Measurements from ENCODE around the gene SPIRE2.
"Not testable (repeated sequence)": the region's sequence is repeated elsewhere in the genome, so short reads cannot be mapped to it uniquely, and the experiment has no call there.

The SPIRE2 gene

DNA sequence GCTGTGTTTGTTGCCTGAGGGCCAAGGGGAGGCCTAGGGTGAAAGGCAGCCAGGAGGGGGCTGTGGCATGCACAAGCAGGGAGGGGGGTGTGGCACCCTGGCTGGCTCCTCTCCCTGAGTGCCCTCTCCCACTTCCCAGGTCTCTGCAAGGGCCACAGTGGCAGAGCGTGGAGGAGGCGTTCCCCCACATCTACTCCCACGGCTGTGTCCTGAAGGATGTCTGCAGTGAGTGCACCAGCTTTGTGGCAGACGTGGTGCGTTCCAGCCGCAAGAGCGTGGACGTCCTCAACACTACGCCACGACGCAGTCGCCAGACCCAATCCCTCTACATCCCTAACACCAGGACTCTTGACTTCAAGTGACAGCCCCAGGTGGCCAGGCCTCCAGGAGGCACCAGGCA, 41.6 kb downstream of the SPIRE2 start:
- H3K27me3 ChIP-seq (ENCODE audit: control insufficient read depth, insufficient read depth, low read length): no peaks in the 10 kb centered on the region
- no peak overlapping the region for H3K27ac ChIP-seq (ENCODE audit: low read length)
- H3K9me3 ChIP-seq (ENCODE audit: control insufficient read depth, insufficient read depth, low read length): no peaks in the 10 kb centered on the region; the same call in 1 of the 2 replicates
- no peaks in the 10 kb centered on the region for H3K4me1 ChIP-seq (ENCODE audit: control insufficient read depth, insufficient read depth, low read length)
- H3K4me3 ChIP-seq (ENCODE audit: low read length): no peak overlapping the region
- no peaks in the 10 kb centered on the region for H3K36me3 ChIP-seq (ENCODE audit: control insufficient read depth, insufficient read depth, low read length)
- DNase-seq (ENCODE audit: low read depth, low spot score): no peak
- WGBS (ENCODE audit: insufficient coverage, insufficient read length): no CpG with 5 or more reads among the region's 12 CpGs

DNA sequence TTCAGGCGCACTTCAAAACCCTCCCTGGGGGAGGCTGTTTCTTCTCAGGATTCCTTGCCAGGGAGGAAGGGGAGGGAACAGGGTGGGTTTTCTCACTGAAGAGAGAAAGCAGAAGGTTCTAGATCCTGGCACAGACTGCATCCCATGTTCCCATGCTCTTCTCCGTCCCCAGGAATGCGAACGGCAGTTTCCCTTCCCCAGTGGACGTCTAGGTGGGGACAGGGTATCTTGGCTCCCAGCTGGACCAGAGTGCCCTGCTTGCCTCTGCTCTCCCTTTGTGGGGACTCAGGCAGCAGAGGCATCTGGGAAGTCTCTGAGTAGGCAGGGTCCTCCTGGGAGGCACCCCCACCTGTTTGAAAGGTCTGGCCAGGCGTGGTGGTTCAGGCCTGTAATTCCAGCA, 42.2 kb downstream of the SPIRE2 start:
- no peak overlapping the region for H3K4me3 ChIP-seq (ENCODE audit: low read length)

DNA sequence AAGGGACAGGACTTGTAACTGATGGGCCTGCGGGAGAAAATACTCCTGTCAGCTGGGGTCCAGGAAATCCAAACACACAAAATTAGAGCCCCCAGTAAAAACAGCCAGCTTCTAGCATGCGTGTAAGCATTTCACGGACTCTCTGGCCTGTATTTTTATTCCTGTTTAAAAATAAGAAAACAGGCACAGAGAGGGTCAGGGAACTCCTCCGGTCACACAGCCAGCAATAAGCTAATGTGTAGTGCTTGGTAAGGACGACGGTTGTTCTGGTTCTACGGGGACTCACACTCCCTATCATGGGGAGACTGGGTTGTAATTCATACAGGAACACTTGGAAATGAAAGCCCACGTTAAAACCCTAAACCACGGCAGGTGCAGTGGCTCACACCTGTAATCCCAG, 43.6 kb downstream of the SPIRE2 start:
- Histone ChIP-seq H3K27me3 (ENCODE audit: control insufficient read depth, insufficient read depth, low read length) (no peaks in the 10 kb centered on the region), H3K4me1 (ENCODE audit: control insufficient read depth, insufficient read depth, low read length) (no peaks in the 10 kb centered on the region), H3K4me3 (ENCODE audit: low read length) (no peak overlapping the region), H3K9me3 (ENCODE audit: control insufficient read depth, insufficient read depth, low read length) (no peaks in the 10 kb centered on the region; the same call in 1 of the 2 replicates), H3K36me3 (ENCODE audit: control insufficient read depth, insufficient read depth, low read length) (no peaks in the 10 kb centered on the region), H3K27ac (ENCODE audit: low read length) (no peak overlapping the region)
- DNase-seq (ENCODE audit: low read depth, low spot score): no peak
- no CpG with 5 or more reads among the region's 9 CpGs for WGBS (ENCODE audit: insufficient coverage, insufficient read length)

More for the DNA sequence above, 42.2 kb downstream of the SPIRE2 start:
- Histone ChIP-seq H3K4me1 (ENCODE audit: control insufficient read depth, insufficient read depth, low read length) (no peaks in the 10 kb centered on the region), H3K36me3 (ENCODE audit: control insufficient read depth, insufficient read depth, low read length) (no peaks in the 10 kb centered on the region), H3K27ac (ENCODE audit: low read length) (no peak overlapping the region), H3K27me3 (ENCODE audit: control insufficient read depth, insufficient read depth, low read length) (no peaks in the 10 kb centered on the region), H3K9me3 (ENCODE audit: control insufficient read depth, insufficient read depth, low read length) (no peaks in the 10 kb centered on the region; the same call in 1 of the 2 replicates)
- DNase-seq (ENCODE audit: low read depth, low spot score): no peak
- WGBS (ENCODE audit: insufficient coverage, insufficient read length): no CpG with 5 or more reads among the region's 6 CpGs

DNA sequence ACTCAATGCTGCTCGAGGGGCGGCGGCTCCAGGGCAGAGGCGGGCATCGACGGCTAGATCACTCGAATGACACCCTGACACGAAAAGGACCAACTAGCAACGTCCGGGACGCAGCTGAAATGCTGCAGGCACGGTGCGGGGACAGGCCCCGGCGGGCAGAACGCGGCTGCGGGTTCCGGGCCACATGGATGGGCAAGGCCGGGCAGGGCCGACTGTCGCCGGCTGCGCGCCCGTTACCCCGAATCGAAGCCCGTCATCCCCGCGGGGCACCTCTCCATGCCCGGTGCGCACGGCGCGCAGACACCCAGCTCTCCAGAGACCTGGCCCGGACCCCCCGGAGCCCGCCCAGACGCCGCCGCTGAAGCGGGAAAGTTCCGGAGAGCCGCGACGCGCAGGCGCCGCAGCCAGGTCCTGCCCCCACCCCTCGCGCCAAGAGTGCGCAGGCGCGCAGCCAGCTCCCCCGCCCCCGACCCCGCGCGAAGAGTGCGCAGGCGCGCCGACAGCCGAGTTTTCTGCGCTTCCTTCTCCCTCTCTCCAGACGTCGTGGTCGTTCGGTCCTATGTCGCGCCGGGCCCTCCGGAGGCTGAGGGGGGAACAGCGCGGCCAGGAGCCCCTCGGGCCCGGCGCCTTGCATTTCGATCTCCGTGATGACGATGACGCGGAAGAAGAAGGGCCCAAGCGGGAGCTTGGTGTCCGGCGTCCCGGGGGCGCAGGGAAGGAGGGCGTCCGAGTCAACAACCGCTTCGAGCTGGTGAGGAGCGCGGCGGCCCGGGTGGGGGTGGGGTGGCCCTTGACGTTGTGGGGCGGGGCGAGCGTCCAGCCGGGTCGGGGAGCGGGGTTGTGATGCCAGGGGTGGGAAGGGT, 45.1 kb downstream of the SPIRE2 start, which contains the start of gene TCF25:
Gene TCF25 (plus strand): TSS at position 484 of the 863 bp plus-strand sequence. CDS start 76 bp downstream, at position 560.
- H3K9me3 ChIP-seq (ENCODE audit: control insufficient read depth, insufficient read depth, low read length): no peaks in the 10 kb centered on the region
- H3K4me1 ChIP-seq (ENCODE audit: control insufficient read depth, insufficient read depth, low read length): no peaks in the 10 kb centered on the region
- DNase-seq (ENCODE audit: low read depth, low spot score): peak; percentile 50
- peak within 1 kb of the TSS; percentile 67 for H3K4me3 ChIP-seq (ENCODE audit: low read length)
- H3K36me3 ChIP-seq (ENCODE audit: control insufficient read depth, insufficient read depth, low read length): no peaks in the 10 kb centered on the region
- no peaks in the 10 kb centered on the region for H3K27me3 ChIP-seq (ENCODE audit: control insufficient read depth, insufficient read depth, low read length)
- WGBS (ENCODE audit: insufficient coverage, insufficient read length): no CpG with 5 or more reads among the region's 104 CpGs
- no peak within 1 kb of the TSS for H3K27ac ChIP-seq (ENCODE audit: low read length)

DNA sequence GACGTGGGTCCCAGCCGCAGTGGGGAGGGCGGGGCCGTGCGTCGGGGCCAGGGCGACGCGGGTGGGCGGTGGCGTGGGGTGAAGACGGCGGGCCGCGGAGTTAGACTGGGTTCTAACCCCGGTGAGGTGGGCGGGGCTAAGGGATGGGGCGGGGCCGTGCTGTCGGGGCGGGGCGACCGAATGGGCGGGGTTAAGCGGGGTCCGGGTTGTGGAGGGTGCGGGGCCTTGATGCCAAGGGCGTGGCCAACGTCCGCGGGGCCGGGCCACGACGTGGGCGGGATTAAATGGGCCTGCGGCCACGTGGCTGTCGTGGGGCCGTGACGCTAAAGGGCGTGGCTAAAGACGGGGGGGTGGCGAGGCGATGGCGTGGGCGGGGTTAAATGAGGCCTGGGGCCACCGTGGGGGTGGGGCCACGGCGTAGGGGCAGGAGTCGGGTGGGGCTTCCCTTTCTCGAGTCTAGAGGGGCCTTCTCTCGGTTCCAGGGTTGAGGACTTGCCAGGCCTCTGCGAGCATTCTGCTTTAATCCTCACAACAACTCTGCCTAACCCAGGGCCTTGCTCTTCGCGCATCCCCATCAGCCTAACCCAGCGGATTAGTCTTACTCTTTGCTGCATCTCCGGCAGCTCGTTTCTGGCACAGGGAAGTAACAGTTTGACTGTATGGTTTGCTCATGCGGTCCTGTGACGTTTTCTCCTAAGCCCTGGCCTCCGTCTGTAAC, 45.9 kb downstream of the SPIRE2 start:
- peak; percentile 67 for DNase-seq (ENCODE audit: low read depth, low spot score)
- Histone ChIP-seq H3K4me3 (ENCODE audit: low read length) (peak overlapping the region; percentile 67), H3K4me1 (ENCODE audit: control insufficient read depth, insufficient read depth, low read length) (no peaks in the 10 kb centered on the region), H3K36me3 (ENCODE audit: control insufficient read depth, insufficient read depth, low read length) (peaks cover 4% of the 10 kb centered on the region; the same call in 1 of the 2 replicates), H3K9me3 (ENCODE audit: control insufficient read depth, insufficient read depth, low read length) (no peaks in the 10 kb centered on the region), H3K27me3 (ENCODE audit: control insufficient read depth, insufficient read depth, low read length) (no peaks in the 10 kb centered on the region), H3K27ac (ENCODE audit: low read length) (no peak overlapping the region)
- no CpG with 5 or more reads among the region's 61 CpGs for WGBS (ENCODE audit: insufficient coverage, insufficient read length)

DNA sequence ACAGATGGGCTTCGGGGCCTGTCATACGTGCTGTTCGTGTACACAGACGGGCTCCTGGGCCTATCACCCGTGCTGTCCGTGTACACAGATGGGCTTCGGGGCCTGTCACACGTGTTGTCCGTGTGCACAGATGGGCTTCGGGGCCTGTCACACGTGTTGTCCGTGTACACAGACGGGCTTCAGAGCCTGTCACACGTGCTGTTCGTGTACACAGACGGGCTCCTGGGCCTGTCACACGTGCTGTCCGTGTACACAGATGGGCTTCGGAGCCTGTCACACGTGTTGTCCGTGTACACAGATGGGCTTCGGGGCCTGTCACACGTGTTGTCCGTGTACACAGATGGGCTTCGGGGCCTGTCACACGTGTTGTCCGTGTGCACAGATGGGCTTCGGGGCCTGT, 50.8 kb downstream of the SPIRE2 start:
- H3K27me3 ChIP-seq (ENCODE audit: control insufficient read depth, insufficient read depth, low read length); H3K9me3 ChIP-seq (ENCODE audit: control insufficient read depth, insufficient read depth, low read length); H3K4me1 ChIP-seq (ENCODE audit: control insufficient read depth, insufficient read depth, low read length); DNase-seq (ENCODE audit: low read depth, low spot score); H3K27ac ChIP-seq (ENCODE audit: low read length); H3K4me3 ChIP-seq (ENCODE audit: low read length): not testable (repeated sequence)
- peaks cover 18% of the 10 kb centered on the region for H3K36me3 ChIP-seq (ENCODE audit: control insufficient read depth, insufficient read depth, low read length)
- WGBS (ENCODE audit: insufficient coverage, insufficient read length): no CpG with 5 or more reads among the region's 28 CpGs

DNA sequence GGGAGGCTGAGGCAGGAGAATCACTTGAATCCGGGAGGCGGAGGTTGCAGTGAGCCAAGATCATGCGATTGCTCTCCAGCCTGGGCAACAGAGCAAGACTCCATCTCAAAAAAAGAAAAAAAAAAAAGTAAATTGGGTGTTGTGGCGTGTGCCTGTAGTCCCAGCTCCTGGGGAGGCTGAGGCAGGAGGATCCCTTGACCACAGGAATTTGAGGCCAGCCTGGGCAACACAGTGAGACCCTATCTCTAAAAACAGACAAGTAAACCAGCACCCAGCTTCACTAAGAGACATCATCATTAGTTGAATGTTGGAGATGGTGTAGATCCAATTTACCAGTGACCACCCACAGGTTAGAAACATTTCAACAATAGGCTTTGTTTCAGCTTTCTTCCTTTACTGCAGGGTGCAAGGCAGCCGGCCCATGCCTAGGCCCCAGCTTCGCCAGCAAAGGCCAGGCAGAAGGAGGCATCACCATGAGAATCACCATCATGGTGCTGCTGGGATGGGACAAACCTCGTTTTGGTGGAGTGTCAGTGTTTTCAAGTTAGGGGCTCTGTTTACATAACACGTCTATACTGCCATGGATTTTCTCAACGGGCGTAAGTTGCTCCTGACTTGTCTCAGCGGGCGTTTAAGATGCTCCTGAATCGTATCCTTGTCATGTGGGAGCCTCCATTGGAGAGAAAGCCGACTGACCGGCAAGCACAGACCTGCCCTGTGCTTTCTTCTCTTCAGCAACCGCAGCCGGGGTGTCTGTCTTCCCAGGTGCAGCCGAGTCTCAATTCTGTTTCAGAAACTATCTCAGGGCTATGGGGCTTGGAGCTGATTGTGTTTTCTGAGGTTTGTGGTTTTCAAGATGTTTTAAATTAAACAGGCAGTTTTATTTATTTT, 52.4 kb downstream of the SPIRE2 start:
- Histone ChIP-seq H3K4me1 (ENCODE audit: control insufficient read depth, insufficient read depth, low read length) (no peaks in the 10 kb centered on the region), H3K4me3 (ENCODE audit: low read length) (no peak overlapping the region), H3K36me3 (ENCODE audit: control insufficient read depth, insufficient read depth, low read length) (peaks cover 20% of the 10 kb centered on the region), H3K27ac (ENCODE audit: low read length) (no peak overlapping the region), H3K27me3 (ENCODE audit: control insufficient read depth, insufficient read depth, low read length) (no peaks in the 10 kb centered on the region), H3K9me3 (ENCODE audit: control insufficient read depth, insufficient read depth, low read length) (no peaks in the 10 kb centered on the region)
- no peak for DNase-seq (ENCODE audit: low read depth, low spot score)
- no CpG with 5 or more reads among the region's 18 CpGs for WGBS (ENCODE audit: insufficient coverage, insufficient read length)

DNA sequence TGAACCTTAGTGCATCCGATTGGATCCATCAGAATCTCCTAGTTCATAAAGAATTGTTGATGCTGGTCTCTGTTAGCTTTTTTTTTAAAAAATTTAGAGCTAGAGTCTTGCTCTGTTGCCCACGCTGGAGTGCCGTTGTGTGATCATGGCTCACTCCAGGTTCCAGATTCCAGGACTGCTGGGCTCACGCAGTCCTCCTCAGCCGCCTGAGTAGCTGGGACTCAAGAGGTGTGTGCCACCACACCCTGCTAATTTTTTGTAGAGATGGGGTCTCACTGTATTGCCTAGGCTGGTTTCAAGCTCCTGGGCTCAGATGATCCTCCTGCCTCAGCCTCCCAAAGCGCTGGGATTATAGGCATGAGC, 53.1 kb downstream of the SPIRE2 start:
- H3K27me3 ChIP-seq (ENCODE audit: control insufficient read depth, insufficient read depth, low read length): no peaks in the 10 kb centered on the region
- WGBS (ENCODE audit: insufficient coverage, insufficient read length): no CpG with 5 or more reads among the region's 6 CpGs
- H3K4me1 ChIP-seq (ENCODE audit: control insufficient read depth, insufficient read depth, low read length): no peaks in the 10 kb centered on the region
- peaks cover 20% of the 10 kb centered on the region for H3K36me3 ChIP-seq (ENCODE audit: control insufficient read depth, insufficient read depth, low read length)
- no peaks in the 10 kb centered on the region for H3K9me3 ChIP-seq (ENCODE audit: control insufficient read depth, insufficient read depth, low read length)
- H3K27ac ChIP-seq (ENCODE audit: low read length): no peak overlapping the region
- H3K4me3 ChIP-seq (ENCODE audit: low read length): no peak overlapping the region
- no peak for DNase-seq (ENCODE audit: low read depth, low spot score)

DNA sequence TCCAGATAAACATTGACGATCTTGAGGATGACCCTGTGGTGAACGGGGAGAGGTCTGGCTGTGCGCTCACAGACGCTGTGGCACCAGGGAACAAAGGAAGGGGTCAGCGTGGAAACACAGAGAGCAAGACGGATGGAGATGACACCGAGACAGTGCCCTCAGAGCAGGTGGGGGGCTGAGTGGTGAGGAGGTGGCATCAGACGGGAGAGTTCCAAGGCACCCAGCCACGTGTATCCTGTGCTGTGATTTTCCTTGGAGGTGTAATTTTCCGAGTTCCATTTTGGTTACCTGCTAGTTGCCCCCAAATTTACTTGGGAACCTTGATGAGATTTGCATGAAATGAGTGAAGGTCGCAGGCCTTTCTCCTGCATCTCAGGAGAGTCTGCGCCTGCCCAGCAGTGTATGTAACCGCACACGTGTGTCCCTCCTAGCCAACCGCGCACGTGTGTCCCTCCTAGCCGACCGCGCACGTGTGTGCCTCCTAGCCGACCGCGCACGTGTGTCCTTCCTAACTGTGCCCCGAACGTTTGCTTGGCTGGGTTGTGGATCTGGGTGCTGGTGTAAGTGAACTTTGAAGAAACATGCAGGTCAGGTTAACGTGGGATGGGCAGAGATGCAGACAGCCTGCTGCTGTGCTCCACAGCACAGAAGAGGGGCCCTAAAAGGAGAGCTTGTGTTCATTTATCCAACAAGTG, 55.2 kb downstream of the SPIRE2 start:
- Histone ChIP-seq H3K27ac (ENCODE audit: low read length) (no peak overlapping the region), H3K4me1 (ENCODE audit: control insufficient read depth, insufficient read depth, low read length) (no peaks in the 10 kb centered on the region), H3K4me3 (ENCODE audit: low read length) (no peak overlapping the region), H3K27me3 (ENCODE audit: control insufficient read depth, insufficient read depth, low read length) (no peaks in the 10 kb centered on the region), H3K9me3 (ENCODE audit: control insufficient read depth, insufficient read depth, low read length) (no peaks in the 10 kb centered on the region), H3K36me3 (ENCODE audit: control insufficient read depth, insufficient read depth, low read length) (peaks cover 28% of the 10 kb centered on the region)
- DNase-seq (ENCODE audit: low read depth, low spot score): no peak
- no CpG with 5 or more reads among the region's 28 CpGs for WGBS (ENCODE audit: insufficient coverage, insufficient read length)

All from iPS DF 6.9 (cell line).